GM23248 (cell line): ENCODE measurements around the gene SPDEF. TPM values are rescaled to one million over a fixed set of nuclear protein-coding genes. Genes with fewer than 3 reads are reported as not detected.

ENCODE experiments used
- DNase-seq: peaks from one replicate; pipeline ENCODE4 v3.0.0-alpha.2; 2015
- H2AFZ ChIP-seq: fragments of 200-600 bp; sonication (generic); 2 replicates; pipeline ENCODE4 v1.6.1; 2016; ENCODE audit warnings: antibody characterized with exemption
- H3F3A ChIP-seq: fragments of 200-600 bp; sonication (generic); 2 replicates; pipeline ENCODE4 v1.6.1; 2016; ENCODE audit warnings: mild to moderate bottlenecking, antibody characterized with exemption, mixed run types; ENCODE audit not compliant: insufficient read depth
- H3K27ac ChIP-seq: fragments of 200-600 bp; sonication (generic); 2 replicates; pipeline ENCODE4 v1.5.1; 2016; ENCODE audit warnings: mild to moderate bottlenecking
- H3K27me3 ChIP-seq: fragments of 200-600 bp; sonication (generic); replicated peaks from 2 replicates; pipeline ENCODE4 v1.6.1; 2016; ENCODE audit warnings: mild to moderate bottlenecking; ENCODE audit not compliant: insufficient read depth
- H3K36me3 ChIP-seq: fragments of 200-600 bp; sonication (generic); 2 replicates; pipeline ENCODE4 v1.6.1; 2016; ENCODE audit warnings: low read depth, mild to moderate bottlenecking
- H3K4me1 ChIP-seq: fragments of 200-600 bp; sonication (generic); 2 replicates; pipeline ENCODE4 v1.6.1; 2016; ENCODE audit warnings: mild to moderate bottlenecking; ENCODE audit not compliant: insufficient read depth
- H3K4me2 ChIP-seq: fragments of 200-600 bp; sonication (generic); one replicate; pipeline ENCODE4 v1.6.1; 2016; ENCODE audit warnings: mild to moderate bottlenecking; ENCODE audit not compliant: unreplicated experiment
- H3K4me3 ChIP-seq: fragments of 200-600 bp; sonication (generic); 2 replicates; pipeline ENCODE4 v1.5.1; 2016; ENCODE audit warnings: mild to moderate bottlenecking
- H3K79me2 ChIP-seq: fragments of 200-600 bp; sonication (generic); 2 replicates; pipeline ENCODE4 v1.6.1; 2016; ENCODE audit warnings: mild to moderate bottlenecking; ENCODE audit not compliant: insufficient read depth
- H3K9ac ChIP-seq: fragments of 200-600 bp; sonication (generic); 2 replicates; pipeline ENCODE4 v1.6.1; 2016; ENCODE audit warnings: mild to moderate bottlenecking
- H3K9me2 ChIP-seq: fragments of 200-600 bp; sonication (generic); 2 replicates; pipeline ENCODE4 v1.6.1; 2016; ENCODE audit warnings: mixed run types, mild to moderate bottlenecking, moderate library complexity; ENCODE audit not compliant: insufficient read depth
- H3K9me3 ChIP-seq: fragments of 200-600 bp; sonication (generic); one replicate; pipeline ENCODE4 v1.6.1; 2017; ENCODE audit warnings: low read depth
- H4K20me1 ChIP-seq: fragments of 200-600 bp; sonication (generic); 2 replicates; pipeline ENCODE4 v1.6.0; 2016; ENCODE audit not compliant: insufficient read depth
- EZH2 ChIP-seq: fragments of 200-600 bp; sonication (generic); IDR thresholded peaks from 2 replicates; pipeline ENCODE4 v1.6.1; 2018; ENCODE audit warnings: antibody characterized with exemption, mild to moderate bottlenecking; ENCODE audit not compliant: insufficient read depth, poor library complexity, severe bottlenecking
- EZH2phosphoT487 ChIP-seq: fragments of 200-600 bp; sonication (generic); IDR thresholded peaks from 2 replicates; pipeline ENCODE4 v1.6.1; 2018; ENCODE audit warnings: antibody characterized with exemption, moderate library complexity, mild to moderate bottlenecking, low read depth; ENCODE audit not compliant: insufficient read depth
- WGBS, 2 experiments: methylation state at CpG; one replicate each; pipeline ENCODE4 v1.1.6; 2015 to 2017; ENCODE audit warnings: low lambda C conversion rate in 2 of 2, low coverage in 1 of 2; ENCODE audit errors: missing lambda C conversion rate in 2 of 2; 5-methylcytosine and 5-hydroxymethylcytosine counted together
- in situ Hi-C: fragments of 300-500 bp; cut with MboI; formaldehyde crosslinking; loops from 2 replicates; pipeline ENCODE4 v1.15.0; 2020
- polyA plus RNA-seq: library from polyadenylated mRNA; unstranded; fragments of >200 nt; fragmentation: Nextera tagmentation; extraction: Ambion mirVana; gene quantifications from 2 replicates; pipeline ENCODE4 v1.2.1, GENCODE V29; 2016
- total RNA-seq: library from RNA; depleted of rRNA; stranded (reverse); fragments of >200 nt; shearing (Covaris generic); gene quantifications from 2 replicates; pipeline ENCODE4 v1.2.3, GENCODE V29; 2014

SPDEF gene
- total and polyA plus RNA-seq, 2 experiments from 2014 or later: not detected

- in situ Hi-C loops: no loop called here
- Histone ChIP-seq H3K4me2 (no peak overlapping the region), H3K4me1 (no peaks in the 10 kb centered on the region), H2AFZ (no peak overlapping the region), H3K4me3 (no peak overlapping the region), H3K9ac (no peak overlapping the region), H3K27ac (no peak overlapping the region), H3K9me3 (no peaks in the 10 kb centered on the region), H3K36me3 (no peaks in the 10 kb centered on the region), H4K20me1 (no peaks in the 10 kb centered on the region), H3K79me2 (no peaks in the 10 kb centered on the region), H3K27me3 (no peaks in the 10 kb centered on the region), H3K9me2 (no peaks in the 10 kb centered on the region), H3F3A (no peaks in the 10 kb centered on the region)
- DNase-seq: no peak
- WGBS, 2 experiments: 84 to 85% methylated on average over 18 of the region's 18 CpGs
- no peak for TF ChIP-seq EZH2
- no peak for TF ChIP-seq EZH2phosphoT487
Measured at GRCh38 chr6:34576286-34576955, 20.3 kb upstream of the SPDEF start.

GRCh38 chr6:34575326-34575725 lies 19.2 kb upstream of the SPDEF start:
- no peaks in the 10 kb centered on the region for H4K20me1 ChIP-seq
- no peaks in the 10 kb centered on the region for H3K9me3 ChIP-seq
- H3K9me2 ChIP-seq: no peaks in the 10 kb centered on the region
- DNase-seq: no peak
- H3K27me3 ChIP-seq: no peaks in the 10 kb centered on the region
- no peak overlapping the region for H3K4me3 ChIP-seq
- no peaks in the 10 kb centered on the region for H3K4me1 ChIP-seq
- TF ChIP-seq EZH2: no peak
- no peak for TF ChIP-seq EZH2phosphoT487
- in situ Hi-C loops: no loop called here
- H3K9ac ChIP-seq: no peak overlapping the region
- no peak overlapping the region for H3K27ac ChIP-seq
- no peaks in the 10 kb centered on the region for H3K36me3 ChIP-seq
- H3K79me2 ChIP-seq: no peaks in the 10 kb centered on the region
- H3K4me2 ChIP-seq: no peak overlapping the region
- WGBS, 2 experiments: 42 to 44% methylated on average over 3 of the region's 3 CpGs
- H2AFZ ChIP-seq: no peak overlapping the region
- no peaks in the 10 kb centered on the region for H3F3A ChIP-seq

GRCh38 chr6:34574647-34575293 lies 18.6 kb upstream of the SPDEF start:
- no peaks in the 10 kb centered on the region for H4K20me1 ChIP-seq
- no peaks in the 10 kb centered on the region for H3K9me3 ChIP-seq
- no peaks in the 10 kb centered on the region for H3K79me2 ChIP-seq
- DNase-seq: no peak
- H3K9ac ChIP-seq: no peak overlapping the region
- no peak for TF ChIP-seq EZH2
- WGBS, 2 experiments: 40 to 43% methylated on average over 10 of the region's 10 CpGs
- H3K36me3 ChIP-seq: no peaks in the 10 kb centered on the region
- no peaks in the 10 kb centered on the region for H3K27me3 ChIP-seq
- in situ Hi-C loops: no loop called here
- no peak overlapping the region for H2AFZ ChIP-seq
- H3K4me3 ChIP-seq: no peak overlapping the region
- H3F3A ChIP-seq: no peaks in the 10 kb centered on the region
- H3K9me2 ChIP-seq: no peaks in the 10 kb centered on the region
- no peak overlapping the region for H3K27ac ChIP-seq
- no peaks in the 10 kb centered on the region for H3K4me1 ChIP-seq
- no peak overlapping the region for H3K4me2 ChIP-seq

DNA sequence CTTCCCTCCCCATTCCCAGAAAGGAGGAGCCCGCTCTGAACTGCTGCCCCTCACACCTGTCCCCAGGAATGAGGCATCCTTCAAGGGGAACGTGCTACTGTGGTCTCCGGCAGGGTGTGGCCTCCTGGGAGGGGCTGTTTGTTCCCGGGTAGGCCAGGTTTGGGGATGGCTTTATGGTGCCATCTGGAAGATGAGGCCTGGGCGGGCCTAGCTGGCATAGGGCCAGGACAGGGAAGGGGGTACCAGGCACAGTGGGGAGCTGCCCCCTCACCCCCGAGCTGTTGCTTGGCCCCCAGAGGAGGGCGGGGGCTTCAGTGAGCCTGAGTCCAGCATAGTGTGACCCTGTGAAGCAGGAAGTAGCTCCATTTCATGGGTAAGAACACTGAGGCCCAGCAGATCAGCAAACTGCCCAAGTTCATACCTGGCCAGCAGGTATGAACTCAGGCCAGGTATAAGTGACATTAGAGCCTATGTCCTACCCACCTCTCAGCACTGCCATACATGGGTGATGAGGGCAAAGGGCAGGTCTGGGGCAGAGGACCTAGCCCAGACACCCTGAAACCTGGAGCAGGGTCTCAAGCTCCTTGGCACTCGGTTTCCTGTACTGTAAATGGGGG lies 17.5 kb upstream of the SPDEF start:
- WGBS, 2 experiments: 60 to 61% methylated on average over 8 of the region's 8 CpGs
- H3K36me3 ChIP-seq: no peaks in the 10 kb centered on the region
- H3K27me3 ChIP-seq: no peaks in the 10 kb centered on the region
- no peak overlapping the region for H2AFZ ChIP-seq
- in situ Hi-C loops: no loop called here
- no peak overlapping the region for H3K4me3 ChIP-seq
- H3K79me2 ChIP-seq: no peaks in the 10 kb centered on the region
- no peaks in the 10 kb centered on the region for H3K9me2 ChIP-seq
- no peak overlapping the region for H3K4me2 ChIP-seq
- TF ChIP-seq EZH2 (no peak), EZH2phosphoT487 (no peak)
- DNase-seq: no peak
- H3K9ac ChIP-seq: no peak overlapping the region
- no peaks in the 10 kb centered on the region for H4K20me1 ChIP-seq
- H3K27ac ChIP-seq: no peak overlapping the region
- H3K4me1 ChIP-seq: no peaks in the 10 kb centered on the region
- no peaks in the 10 kb centered on the region for H3K9me3 ChIP-seq
- no peaks in the 10 kb centered on the region for H3F3A ChIP-seq
